ENCODE measurements around the gene PLEKHJ1. TPM values are rescaled to one million over a fixed set of nuclear protein-coding genes. Genes with fewer than 3 reads are reported as not detected.

Gene PLEKHJ1
- total and polyA plus RNA-seq, 11 donors, result 44.6 to 89.7 (median 48.8) TPM

DNA sequence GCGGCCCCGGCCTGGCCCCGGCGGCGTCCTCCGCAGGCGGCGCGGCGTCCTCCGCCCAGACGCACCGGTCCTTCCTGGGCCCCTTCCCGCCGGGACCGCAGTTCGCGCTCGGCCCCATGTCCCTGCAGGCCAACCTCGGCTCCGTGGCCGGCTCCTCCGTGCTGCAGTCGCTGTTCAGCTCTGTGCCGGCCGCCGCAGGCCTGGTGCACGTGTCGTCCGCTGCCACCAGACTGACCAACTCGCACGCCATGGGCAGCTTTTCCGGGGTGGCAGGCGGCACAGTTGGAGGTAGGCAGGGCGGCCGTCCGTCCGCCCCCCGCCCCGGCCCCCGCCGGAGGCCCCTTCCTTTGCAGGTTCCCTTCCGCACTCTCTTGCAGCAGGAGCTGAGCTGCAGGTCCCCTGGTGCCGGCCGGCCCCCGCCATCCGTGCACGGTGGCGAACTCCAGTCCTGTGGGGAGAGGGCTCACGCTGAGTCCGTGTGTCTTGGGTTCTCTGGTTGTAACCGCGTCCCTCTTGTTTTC lies 9.2 kb downstream of the PLEKHJ1 start:
- no peak for ATAC-seq
- no peak for DNase-seq
- no peaks in the 10 kb centered on the region for H3K9me3 ChIP-seq
- WGBS, 4 donors, result 96 to 97% (median 97%) methylated on average over 31 to 53 of the region's 53 CpGs
- intact Hi-C loops (cut with DNase I), result loop anchor here in 1 of 10 donors (5.0 kb wide), 1 partner anchor 35 kb away; no protein-coding TSS in a partner anchor
- H3K4me3 ChIP-seq, result no peak overlapping the region
- H3K27me3 ChIP-seq, result no peaks in the 10 kb centered on the region
- TF ChIP-seq, protein P1, sequence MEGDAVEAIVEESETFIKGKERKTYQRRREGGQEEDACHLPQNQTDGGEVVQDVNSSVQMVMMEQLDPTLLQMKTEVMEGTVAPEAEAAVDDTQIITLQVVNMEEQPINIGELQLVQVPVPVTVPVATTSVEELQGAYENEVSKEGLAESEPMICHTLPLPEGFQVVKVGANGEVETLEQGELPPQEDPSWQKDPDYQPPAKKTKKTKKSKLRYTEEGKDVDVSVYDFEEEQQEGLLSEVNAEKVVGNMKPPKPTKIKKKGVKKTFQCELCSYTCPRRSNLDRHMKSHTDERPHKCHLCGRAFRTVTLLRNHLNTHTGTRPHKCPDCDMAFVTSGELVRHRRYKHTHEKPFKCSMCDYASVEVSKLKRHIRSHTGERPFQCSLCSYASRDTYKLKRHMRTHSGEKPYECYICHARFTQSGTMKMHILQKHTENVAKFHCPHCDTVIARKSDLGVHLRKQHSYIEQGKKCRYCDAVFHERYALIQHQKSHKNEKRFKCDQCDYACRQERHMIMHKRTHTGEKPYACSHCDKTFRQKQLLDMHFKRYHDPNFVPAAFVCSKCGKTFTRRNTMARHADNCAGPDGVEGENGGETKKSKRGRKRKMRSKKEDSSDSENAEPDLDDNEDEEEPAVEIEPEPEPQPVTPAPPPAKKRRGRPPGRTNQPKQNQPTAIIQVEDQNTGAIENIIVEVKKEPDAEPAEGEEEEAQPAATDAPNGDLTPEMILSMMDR (IDR thresholded peaks at IDR 0.05), result no peak
- TF ChIP-seq POLR2A (IDR thresholded peaks at IDR 0.05), result no peak
- peaks cover 0 to 92% (median 73%) of the 10 kb centered on the region in 9 donors for H3K36me3 ChIP-seq
- H3K4me1 ChIP-seq, result peaks cover 0 to 12% (median 3%) of the 10 kb centered on the region in 12 donors
- no peak overlapping the region for H3K27ac ChIP-seq

DNA sequence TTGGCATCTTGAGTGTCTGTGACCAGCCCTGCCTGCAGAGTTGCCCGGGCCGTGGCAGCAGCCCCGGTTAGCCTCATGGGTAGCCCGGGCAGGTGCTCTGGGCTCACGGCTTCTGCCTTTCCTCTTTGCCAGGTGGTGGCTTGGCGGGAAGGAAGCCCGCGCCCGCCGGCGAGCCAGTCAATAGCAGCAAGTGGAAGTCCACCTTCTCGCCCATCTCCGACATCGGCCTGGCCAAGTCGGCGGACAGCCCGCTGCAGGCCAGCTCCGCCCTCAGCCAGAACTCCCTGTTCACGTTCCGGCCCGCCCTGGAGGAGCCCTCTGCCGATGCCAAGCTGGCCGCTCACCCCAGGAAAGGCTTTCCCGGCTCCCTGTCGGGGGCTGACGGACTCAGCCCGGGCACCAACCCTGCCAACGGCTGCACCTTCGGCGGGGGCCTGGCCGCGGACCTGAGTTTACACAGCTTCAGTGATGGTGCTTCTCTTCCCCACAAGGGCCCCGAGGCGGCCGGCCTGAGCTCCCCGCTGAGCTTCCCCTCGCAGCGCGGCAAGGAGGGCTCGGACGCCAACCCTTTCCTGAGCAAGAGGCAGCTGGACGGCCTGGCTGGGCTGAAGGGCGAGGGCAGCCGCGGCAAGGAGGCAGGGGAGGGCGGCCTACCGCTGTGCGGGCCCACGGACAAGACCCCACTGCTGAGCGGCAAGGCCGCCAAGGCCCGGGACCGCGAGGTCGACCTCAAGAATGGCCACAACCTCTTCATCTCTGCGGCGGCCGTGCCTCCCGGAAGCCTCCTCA lies 9.9 kb downstream of the PLEKHJ1 start:
- H3K36me3 ChIP-seq, result peaks cover 0 to 94% (median 75%) of the 10 kb centered on the region in 9 donors
- intact Hi-C loops (cut with DNase I), result loop anchor here in 1 of 10 donors (5.0 kb wide), 1 partner anchor 34 kb away; no protein-coding TSS in a partner anchor
- H3K4me3 ChIP-seq, result no peak overlapping the region
- TF ChIP-seq, protein P1 (IDR thresholded peaks at IDR 0.05), result no peak
- H3K9me3 ChIP-seq, result no peaks in the 10 kb centered on the region
- no peaks in the 10 kb centered on the region for H3K27me3 ChIP-seq
- 92 to 96% (median 94%) methylated on average over 43 to 59 of the region's 59 CpGs for WGBS, 4 donors
- no peak for DNase-seq
- peaks cover 0 to 12% (median under 1%) of the 10 kb centered on the region in 12 donors for H3K4me1 ChIP-seq
- no peak for ATAC-seq
- no peak overlapping the region for H3K27ac ChIP-seq

DNA sequence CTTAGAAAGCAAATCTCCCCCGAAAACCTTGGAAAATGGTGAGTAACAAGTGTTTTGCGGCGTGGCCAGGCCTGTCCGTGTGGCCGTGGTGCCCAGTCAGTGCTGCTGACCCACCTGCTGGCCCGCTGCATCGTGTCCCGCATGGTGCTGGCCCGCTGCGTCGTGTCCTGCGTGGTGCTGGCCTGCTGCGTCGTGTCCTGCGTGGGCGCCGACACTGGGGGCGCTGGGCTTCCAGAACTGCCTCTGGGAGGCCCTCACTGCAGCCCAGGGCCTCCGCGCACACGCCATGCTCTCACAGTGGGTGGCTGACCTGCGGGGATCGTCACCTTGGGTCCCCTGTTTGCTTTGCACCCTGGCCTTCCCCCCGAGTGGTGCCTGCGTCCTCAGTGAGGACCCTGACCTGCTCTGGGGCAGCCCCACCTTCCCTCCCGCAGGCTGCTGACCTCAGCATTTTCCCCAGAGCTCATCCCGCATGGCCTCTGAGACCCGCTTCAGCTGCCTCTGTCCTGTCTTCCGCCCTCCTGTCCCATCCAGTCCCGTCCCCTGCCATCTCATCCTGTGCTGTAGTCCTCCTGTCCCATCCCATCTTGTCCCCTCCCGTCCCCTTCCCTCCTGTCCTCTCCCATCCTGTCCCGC lies 10.6 kb downstream of the PLEKHJ1 start:
- TF ChIP-seq POLR2A (IDR thresholded peaks at IDR 0.05), result no peak
- TF ChIP-seq, protein P1 (IDR thresholded peaks at IDR 0.05), result no peak
- no peaks in the 10 kb centered on the region for H3K9me3 ChIP-seq
- WGBS, 4 donors, result 94 to 95% (median 95%) methylated on average over 16 to 32 of the region's 32 CpGs
- no peak for ATAC-seq
- intact Hi-C loops (cut with DNase I), result loop anchor here in 1 of 10 donors (5.0 kb wide), 1 partner anchor 33 kb away; no protein-coding TSS in a partner anchor
- H3K4me3 ChIP-seq, result no peak overlapping the region
- H3K4me1 ChIP-seq, result peaks cover 0 to 11% (median 0%) of the 10 kb centered on the region in 12 donors
- H3K27me3 ChIP-seq, result no peaks in the 10 kb centered on the region
- peaks cover 0 to 94% (median 75%) of the 10 kb centered on the region in 9 donors for H3K36me3 ChIP-seq
- no peak for DNase-seq
- no peak overlapping the region for H3K27ac ChIP-seq
